Activated naive CD4-positive, alpha-beta T cell treated with Interleukin-2 at 50 U/mL for 16 hours (primary cell): Measurements from ENCODE around the gene WDFY2.
A peak's percentile ranks its signal among the peaks of the same experiment; 100 is the strongest.

ENCODE experiments used
- DNase-seq: peaks from one replicate; pipeline ENCODE4 v3.0.0-alpha.2; 2020

Gene WDFY2

GRCh38 chr13:51747438-51748434, 163.5 kb downstream of the WDFY2 start:
- DNase-seq: no peak

DNA sequence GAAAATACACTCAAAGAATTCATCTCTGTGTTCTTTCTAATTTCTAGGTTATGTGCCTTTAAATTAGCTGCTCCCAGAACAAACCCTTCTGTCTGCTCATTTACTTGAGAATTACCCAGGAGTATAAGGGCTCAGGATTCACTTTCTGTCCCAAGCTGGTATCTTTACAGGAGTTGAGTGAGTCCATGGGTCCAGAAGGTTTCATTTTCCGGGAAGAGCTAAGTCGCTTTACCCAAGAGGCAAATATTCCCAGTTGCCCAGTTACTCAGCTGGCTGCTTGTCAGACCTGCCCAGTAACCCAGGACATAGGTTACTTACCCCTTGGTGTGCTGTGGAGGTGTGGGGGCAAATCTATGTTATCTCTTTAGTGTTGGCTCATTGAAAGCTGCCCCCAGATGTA, 172.4 kb downstream of the WDFY2 start:
- DNase-seq: no peak

- DNase-seq: no peak
Observed at GRCh38 chr13:51758691-51759090, 174.4 kb downstream of the WDFY2 start.

- no peak for DNase-seq
Observed at GRCh38 chr13:51759240-51759639, 175.0 kb downstream of the WDFY2 start.

GRCh38 chr13:51760592-51760991, 176.3 kb downstream of the WDFY2 start:
- DNase-seq: no peak

DNA sequence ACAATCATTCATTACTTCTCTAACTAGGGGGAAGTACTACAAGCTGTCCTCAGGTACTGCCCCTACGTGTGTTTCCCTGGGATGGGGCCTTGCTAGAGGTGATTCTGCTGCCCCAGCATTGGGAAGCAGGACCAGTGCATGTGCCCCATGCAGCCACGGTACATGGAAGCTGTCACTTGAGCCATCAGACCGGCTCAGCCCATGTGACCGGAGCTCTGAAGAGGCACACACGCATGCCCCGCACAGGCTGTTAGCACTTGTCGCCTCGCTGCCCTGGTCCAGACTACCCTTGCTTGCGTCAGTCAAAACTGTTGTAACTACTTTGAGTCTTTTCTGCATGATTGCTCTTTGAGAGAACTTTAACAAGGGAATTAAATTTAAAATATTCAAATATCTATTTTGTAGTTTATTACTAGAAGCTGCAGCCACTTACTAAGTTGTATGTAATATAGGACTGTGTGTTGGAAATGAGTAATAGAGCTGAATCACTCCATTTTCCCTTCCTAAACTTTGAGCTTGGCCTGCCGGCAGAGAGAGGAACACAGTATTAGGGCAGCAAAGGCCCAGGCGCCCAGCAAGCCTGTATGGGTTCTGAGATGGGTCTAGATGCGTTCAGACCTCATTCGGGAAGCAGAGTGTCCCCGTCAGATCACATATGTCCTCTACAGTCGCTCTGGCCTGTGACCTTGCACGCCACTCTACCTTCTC, 177.5 kb downstream of the WDFY2 start:
- DNase-seq: no peak

GRCh38 chr13:51763486-51763885, 179.2 kb downstream of the WDFY2 start:
- DNase-seq: no peak

DNA sequence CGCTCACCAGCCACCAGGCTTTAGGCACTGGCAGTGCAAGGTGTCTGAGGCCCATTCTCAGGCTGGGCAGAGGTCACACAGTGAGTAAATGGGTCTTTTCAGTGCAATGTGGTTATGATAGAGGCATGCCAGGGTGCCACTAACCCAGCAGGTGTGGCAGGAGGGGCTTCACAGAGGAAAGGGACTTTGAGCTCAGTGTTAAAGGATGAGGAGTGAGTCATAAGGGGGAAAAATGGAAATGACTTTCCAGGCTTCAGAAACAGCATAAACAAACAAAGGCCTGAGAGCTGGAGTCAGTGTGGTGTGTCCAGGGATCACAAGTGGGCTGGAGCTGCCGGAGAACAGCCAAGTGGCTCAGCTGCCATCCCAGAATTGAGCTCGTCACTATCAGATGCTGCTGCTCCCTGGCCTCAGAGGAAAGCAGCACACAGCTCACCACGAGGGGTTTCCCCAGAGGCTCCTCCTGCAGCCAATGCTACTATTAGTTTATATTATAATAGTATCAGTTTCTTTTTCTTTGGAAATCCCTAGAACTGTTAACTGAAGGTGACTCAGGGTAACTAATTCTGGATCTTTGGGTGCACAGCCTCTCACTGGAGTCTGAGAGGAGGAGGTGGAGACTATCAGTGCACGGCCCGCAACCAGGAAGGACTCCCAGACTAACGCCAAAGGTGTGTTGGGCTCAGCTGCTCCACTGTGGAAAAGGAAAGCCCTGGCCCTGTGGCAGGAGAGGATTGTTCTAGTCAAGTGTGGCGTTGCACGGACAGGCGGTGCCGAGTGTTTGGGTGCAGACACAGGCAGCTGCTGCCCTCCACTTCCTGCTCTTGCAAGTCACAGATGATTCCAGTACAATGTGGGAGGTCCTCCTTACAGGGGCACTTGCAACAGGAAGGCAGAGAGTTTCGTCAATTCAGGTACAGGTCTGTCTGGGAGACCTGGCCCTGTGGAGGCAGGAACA, 180.2 kb downstream of the WDFY2 start:
- DNase-seq: peak; percentile 76

- DNase-seq: no peak
Observed at GRCh38 chr13:51765142-51765515, 180.9 kb downstream of the WDFY2 start.

DNA sequence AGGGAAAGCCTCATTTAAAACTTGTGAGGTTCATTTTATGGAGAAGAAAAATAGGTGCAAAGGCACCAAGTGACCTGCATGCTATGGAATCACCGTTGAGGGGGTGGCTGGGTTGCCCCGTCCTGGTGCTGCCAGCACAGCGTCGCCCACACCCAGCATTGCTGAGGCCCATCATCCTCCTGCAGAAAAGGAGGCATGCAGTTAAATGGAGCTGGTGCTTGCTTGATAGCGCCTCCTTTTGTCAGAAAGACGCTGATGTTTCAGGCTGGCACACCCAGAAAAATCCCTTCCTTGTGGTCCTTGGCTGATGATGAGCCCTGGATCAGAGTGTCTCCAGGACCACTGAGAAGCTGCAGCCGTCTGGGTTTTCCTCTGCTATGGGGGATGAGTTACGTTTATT, 182.8 kb downstream of the WDFY2 start:
- DNase-seq: no peak

DNA sequence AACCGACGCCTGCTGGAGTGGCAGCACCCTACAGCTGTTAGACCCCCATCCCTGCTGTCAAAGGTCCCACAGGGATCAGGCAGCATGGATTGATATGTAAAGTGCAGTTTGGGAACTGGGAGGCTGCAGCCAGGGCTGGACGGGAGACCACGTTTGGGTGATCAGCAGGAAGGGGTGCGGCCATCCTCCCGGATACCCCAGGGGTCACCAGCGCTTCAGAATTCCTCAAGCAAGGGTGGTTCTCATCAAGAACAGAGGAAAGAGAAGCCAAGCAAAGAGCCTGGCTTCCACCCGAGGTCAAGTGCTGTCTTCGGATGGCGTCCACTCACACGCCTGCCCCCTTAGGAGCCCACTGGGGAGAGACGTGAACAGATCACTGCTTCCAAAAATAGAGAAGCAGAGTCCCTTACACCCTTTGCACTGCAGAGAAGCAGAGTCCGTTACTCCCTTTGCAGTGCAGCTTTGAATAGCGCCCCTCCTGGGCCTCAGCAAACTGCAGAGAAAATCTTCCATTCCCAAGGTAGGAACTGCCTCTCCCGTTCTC, 184.2 kb downstream of the WDFY2 start:
- DNase-seq: no peak

DNA sequence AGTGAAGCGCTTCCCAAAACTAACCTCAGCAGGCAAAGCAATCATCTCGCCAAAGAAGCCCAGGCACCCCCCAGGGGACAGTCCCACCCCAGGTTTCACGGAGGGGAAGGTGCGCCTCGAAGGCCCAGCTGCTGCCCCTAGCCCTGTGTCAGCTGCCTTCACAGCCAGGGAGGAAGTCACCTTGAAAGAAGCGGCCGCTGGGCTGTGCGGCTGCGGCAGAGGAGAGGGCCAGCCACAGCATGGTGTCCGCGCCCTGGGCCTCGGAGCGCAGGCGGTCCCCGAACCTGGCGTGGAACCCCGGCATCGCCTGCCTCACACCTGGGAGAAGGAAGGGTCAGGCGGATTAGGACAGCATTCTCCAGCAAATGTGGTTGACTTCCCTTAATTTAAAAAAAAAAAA, 184.7 kb downstream of the WDFY2 start:
- DNase-seq: no peak

DNA sequence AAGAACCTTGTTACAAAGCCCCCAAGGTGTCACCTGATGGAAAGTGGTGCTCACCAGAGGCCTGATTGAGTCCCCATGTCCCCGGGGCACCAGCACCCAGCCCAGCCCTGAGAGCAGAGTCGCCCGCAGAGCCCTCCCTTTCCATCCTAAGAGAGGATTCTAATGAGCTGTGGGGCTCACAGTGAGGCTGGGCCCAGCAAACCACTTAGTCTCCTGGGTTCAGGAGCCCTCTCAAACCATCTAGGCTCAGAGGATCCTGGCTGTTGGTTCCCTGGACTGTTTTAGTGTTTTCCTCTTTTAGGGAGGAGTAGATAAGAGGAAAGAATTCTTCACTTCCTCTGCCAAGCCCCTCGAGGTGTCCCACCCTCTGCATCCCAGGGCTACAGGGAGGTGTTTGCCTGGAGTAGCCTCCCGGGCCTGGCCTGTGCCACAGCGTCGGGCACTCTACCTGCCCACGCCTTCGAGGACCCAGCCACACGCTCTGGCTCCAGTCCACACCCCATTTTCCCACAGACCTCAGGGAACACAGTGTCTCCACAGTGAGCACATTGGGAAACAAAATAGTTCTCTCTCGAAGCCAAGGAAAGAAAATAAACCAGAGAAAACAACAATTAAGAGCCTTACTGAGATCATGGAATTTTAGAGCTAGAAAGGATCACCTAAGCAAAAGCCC, 185.3 kb downstream of the WDFY2 start:
- no peak for DNase-seq

- no peak for DNase-seq
Observed at GRCh38 chr13:51770160-51770559, 185.9 kb downstream of the WDFY2 start.

DNA sequence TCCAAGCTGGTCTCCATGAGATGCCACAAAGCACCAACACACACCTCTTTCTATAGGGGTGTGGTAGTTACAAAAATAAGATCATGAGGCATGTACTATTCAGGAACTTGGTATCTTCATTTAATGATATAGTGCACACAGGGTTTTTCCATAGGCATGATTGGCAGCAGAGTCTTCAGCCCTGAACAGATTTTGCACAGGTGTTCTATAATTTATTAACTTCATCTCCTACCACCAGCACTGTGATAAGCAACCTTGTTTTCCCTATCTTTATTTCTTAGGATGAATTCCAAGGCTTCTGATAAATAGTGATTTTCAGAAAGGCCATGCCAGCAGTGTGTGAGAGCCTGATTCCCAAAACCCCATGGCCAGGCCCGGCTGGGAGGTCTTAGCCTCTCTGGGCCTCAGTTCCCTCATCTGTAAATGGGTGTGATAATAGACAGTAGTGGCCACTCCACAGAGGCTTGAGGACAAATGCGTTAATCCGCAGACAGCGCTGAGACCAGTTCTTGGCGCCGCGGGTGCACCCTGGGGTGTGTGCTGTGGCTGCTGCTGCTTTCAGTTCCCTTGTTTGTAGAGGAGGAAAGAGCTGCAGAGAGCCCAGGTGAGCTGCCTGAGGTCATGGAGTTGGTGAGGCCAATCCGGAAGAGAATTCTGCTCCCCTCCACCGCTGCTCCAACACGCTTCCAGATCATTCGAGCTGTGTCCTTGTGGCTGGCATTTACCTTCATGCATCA, 186.6 kb downstream of the WDFY2 start:
- DNase-seq: no peak

GRCh38 chr13:51771418-51772104, 187.3 kb downstream of the WDFY2 start:
- no peak for DNase-seq

- no peak for DNase-seq
Observed at GRCh38 chr13:51772105-51772455, 187.8 kb downstream of the WDFY2 start.

- DNase-seq: no peak
Observed at GRCh38 chr13:51772781-51773180, 188.5 kb downstream of the WDFY2 start.

DNA sequence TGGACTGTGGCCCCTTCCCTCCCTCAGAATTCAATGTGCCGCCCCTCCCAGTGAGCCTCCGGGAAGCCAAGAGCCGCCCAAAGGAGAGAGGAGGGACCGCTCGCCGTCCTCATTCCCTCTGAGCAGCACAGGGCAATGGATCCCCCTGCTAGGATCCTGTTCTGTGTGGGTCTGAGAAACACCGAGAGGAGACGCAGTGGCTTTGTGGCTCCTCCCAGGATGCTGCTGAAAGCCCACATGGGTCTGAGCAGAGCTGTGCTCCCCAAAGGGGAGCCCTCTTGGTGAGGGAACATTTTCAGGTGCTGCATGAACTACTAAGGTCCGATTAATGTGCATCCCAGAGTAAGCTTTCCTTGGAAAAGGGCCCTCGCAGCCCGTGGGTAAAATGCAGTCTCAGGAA, 189.3 kb downstream of the WDFY2 start:
- DNase-seq: no peak

- DNase-seq: no peak
Observed at GRCh38 chr13:51776179-51776578, 191.9 kb downstream of the WDFY2 start.

GRCh38 chr13:51777921-51778320, 193.7 kb downstream of the WDFY2 start:
- DNase-seq: no peak
